ENCODE results near the gene DNAJC7.

DNAJC7 gene

DNA sequence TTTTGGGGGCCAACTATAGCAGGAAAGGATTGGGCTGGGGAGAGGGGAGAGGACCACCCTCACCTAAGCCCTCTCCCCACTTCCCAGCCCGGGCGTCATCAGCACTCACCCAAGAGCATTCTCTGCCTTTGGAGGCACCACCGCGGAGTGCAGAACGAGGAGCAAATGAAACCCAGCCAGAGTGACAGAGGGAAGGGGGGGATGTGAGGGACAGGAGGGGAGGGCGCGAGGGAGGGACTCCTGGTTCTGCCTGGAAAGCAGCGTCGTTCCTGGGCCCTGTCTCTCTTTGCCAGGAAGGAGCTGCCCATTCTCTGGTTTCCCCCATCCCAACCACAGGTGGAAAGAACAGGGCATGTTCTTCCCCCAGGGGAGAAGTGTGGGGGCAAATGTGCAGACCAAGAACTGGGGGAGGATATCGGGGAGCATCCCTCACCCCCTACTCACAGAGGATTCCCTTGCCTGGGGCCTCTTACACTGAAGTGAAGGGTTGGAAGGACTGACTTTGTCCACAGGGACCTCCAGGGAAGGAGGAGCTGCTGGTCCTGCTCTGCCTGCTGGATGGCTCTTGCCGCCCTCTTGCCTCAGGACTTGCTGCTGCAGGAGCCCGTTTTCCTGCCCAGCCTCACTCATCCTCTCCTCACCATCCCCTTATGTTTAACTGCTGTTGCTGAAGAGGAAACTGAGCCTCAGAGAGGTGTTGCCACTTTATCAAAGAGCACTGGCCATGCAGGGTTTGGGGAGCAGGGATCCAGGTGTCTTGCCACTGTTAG, 36.7 kb upstream of the DNAJC7 start:
- Histone ChIP-seq H3K4me1 (ENCODE audit: control insufficient read depth, insufficient read depth, low read length, unreplicated experiment) (no peaks in the 10 kb centered on the region), H3K79me2 (ENCODE audit: control insufficient read depth, insufficient read depth, low read length, unreplicated experiment) (no peaks in the 10 kb centered on the region), H3K4me3 (ENCODE audit: low read depth, low read length) (no peak overlapping the region), H3K27me3 (ENCODE audit: insufficient read depth, low read length) (peaks cover 58% of the 10 kb centered on the region), H3K27ac (ENCODE audit: low read depth, low read length) (no peak overlapping the region), H2AFZ (ENCODE audit: low read length, unreplicated experiment) (no peak overlapping the region), H3K36me3 (ENCODE audit: insufficient read depth, low read length) (no peaks in the 10 kb centered on the region)

DNA sequence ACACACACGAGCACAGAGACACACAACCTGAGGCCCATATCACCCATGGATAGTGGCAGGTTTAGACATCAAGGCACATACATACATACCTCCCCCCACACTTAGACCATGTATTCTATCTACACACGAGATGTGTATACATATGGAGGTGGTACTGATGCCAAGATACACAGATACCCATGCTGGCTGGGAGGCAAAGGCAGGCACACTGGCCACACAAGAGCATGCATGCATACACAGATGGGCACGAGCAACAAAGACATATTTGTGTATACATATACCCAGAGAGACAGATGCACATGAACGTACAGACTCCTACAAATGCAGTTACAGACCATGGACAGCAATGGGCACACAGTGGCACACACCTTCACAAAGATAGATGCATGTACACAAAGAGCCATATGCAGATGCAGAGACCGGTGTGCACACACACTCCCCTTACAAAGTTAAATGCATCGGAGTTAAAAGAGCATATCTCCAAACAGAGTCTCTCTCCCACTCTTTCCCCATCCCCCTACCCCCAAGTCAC, 35.2 kb upstream of the DNAJC7 start:
- Histone ChIP-seq H3K36me3 (ENCODE audit: insufficient read depth, low read length) (no peaks in the 10 kb centered on the region), H3K27ac (ENCODE audit: low read depth, low read length) (no peak overlapping the region), H3K4me3 (ENCODE audit: low read depth, low read length) (no peak overlapping the region), H2AFZ (ENCODE audit: low read length, unreplicated experiment) (no peak overlapping the region), H3K4me1 (ENCODE audit: control insufficient read depth, insufficient read depth, low read length, unreplicated experiment) (no peaks in the 10 kb centered on the region), H3K27me3 (ENCODE audit: insufficient read depth, low read length) (peaks cover 63% of the 10 kb centered on the region), H3K79me2 (ENCODE audit: control insufficient read depth, insufficient read depth, low read length, unreplicated experiment) (no peaks in the 10 kb centered on the region)

DNA sequence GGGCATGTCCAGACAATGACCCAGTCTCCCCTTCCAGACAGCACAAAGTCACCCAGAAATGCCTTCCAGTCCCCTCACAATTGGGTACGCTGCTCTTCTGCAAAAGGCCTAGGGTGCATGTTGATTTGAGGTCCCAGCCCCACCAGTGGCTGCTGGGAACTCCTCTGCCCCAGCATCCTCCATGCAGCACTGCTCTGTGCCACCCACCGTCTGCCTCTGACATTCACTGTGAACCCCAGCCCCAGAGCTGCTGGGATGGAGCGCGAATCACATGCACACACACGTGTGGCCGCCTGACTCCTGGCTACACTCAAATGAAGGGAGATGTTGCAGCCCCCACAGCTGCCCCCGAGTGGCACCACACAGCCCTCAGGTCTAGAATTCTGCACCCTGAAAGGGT, 34.4 kb upstream of the DNAJC7 start:
- Histone ChIP-seq H2AFZ (ENCODE audit: low read length, unreplicated experiment) (no peak overlapping the region), H3K27ac (ENCODE audit: low read depth, low read length) (no peak overlapping the region), H3K4me3 (ENCODE audit: low read depth, low read length) (no peak overlapping the region), H3K27me3 (ENCODE audit: insufficient read depth, low read length) (peaks cover 63% of the 10 kb centered on the region), H3K79me2 (ENCODE audit: control insufficient read depth, insufficient read depth, low read length, unreplicated experiment) (no peaks in the 10 kb centered on the region), H3K36me3 (ENCODE audit: insufficient read depth, low read length) (no peaks in the 10 kb centered on the region), H3K4me1 (ENCODE audit: control insufficient read depth, insufficient read depth, low read length, unreplicated experiment) (no peaks in the 10 kb centered on the region)

DNA sequence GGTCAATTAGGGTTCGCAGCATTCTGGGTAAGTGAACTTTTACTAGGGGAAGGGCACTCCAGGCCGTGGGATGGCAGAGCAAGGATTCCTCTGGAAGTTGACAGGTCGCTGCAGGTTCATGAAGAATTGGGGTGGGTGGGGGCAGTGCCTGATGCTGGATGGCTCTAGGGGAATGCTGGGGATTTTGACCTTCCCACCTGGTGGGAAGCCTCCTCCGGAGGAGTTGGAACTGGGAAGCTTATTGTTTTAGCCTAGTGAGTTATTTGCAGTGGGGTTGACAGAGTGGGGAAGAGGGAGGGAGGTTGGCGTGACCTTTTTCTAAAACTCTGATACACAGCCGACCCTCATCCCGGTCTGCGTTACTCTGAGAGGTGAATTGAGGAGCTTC, 33.8 kb upstream of the DNAJC7 start:
- H3K79me2 ChIP-seq (ENCODE audit: control insufficient read depth, insufficient read depth, low read length, unreplicated experiment), result no peaks in the 10 kb centered on the region
- H3K36me3 ChIP-seq (ENCODE audit: insufficient read depth, low read length), result no peaks in the 10 kb centered on the region
- H2AFZ ChIP-seq (ENCODE audit: low read length, unreplicated experiment), result no peak overlapping the region
- 0 out of 2 replicates have a peak overlapping the region, but pooled peaks have one; percentile 45 for H3K4me3 ChIP-seq (ENCODE audit: low read depth, low read length)
- H3K4me1 ChIP-seq (ENCODE audit: control insufficient read depth, insufficient read depth, low read length, unreplicated experiment), result no peaks in the 10 kb centered on the region
- H3K27ac ChIP-seq (ENCODE audit: low read depth, low read length), result no peak overlapping the region
- H3K27me3 ChIP-seq (ENCODE audit: insufficient read depth, low read length), result peaks cover 63% of the 10 kb centered on the region

DNA sequence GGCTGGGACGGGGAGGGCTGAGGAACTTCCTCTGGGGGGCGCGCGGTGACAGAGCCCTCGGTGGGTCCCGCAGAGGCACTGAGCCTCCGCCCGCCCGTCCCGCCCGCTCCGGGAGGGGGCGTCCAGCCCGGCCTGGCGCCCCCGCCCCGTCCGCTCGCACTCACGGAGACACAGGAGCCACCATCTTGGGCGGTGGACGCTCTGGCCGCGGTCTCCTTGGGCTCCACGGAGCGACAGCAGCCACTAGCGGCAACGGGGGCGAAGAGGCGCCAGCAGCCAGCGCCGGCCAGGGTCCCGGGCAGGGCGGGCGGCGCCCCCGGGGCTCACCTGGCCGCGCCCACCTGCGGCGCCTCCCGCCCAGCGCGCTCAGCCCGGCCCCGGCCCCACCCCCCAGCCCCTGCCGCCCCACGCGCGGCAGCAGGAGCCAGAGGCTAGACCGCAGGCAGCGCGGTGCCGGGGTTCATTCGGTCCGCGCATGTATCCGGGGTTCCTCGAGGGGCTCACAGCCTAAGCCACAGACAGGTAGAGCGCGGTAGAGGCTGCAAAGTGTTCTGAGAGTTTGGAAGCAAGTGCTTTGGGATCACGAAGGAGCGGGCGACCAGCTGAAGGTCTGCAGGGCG, 33.3 kb upstream of the DNAJC7 start, which contains the start of gene C17orf113:
TSS of gene C17orf113 (minus strand) at position 209 of the 620 bp plus-strand sequence. CDS start 7,225 bp downstream, outside the sequence.
- H3K4me3 ChIP-seq (ENCODE audit: low read depth, low read length), result peak within 1 kb of the TSS; percentile 73
- H3K36me3 ChIP-seq (ENCODE audit: insufficient read depth, low read length), result no peaks in the 10 kb centered on the region

DNA sequence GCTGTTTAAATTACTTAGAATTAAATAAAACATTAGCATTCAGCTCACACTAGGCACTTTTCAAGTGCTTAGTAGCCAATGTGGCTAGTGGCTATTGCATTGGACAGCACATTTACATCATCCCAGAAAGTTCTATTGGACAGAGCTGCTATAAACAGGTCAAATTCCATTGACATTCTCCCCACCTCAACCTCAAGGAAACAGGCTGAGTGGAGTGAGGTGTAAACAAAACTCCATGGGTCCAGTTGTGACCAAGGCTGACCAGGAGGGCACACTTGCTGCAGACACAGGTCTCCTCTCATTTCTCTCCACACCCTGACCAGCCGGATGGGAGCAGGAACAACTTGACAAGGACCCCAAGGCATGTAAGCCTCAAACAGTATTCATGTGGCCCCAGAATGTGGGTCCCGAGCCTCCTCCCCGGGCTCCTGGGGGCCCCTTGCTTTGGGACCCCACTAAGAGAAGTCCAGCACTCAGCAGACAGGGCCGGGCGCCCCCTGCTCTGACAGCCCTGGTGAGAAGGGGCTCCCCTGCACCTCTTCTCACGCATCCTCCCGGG, 32.7 kb upstream of the DNAJC7 start:
- Histone ChIP-seq H3K4me3 (ENCODE audit: low read depth, low read length) (peak overlapping the region; percentile 73), H3K4me1 (ENCODE audit: control insufficient read depth, insufficient read depth, low read length, unreplicated experiment) (no peaks in the 10 kb centered on the region), H3K36me3 (ENCODE audit: insufficient read depth, low read length) (no peaks in the 10 kb centered on the region), H3K27me3 (ENCODE audit: insufficient read depth, low read length) (peaks cover 57% of the 10 kb centered on the region), H3K79me2 (ENCODE audit: control insufficient read depth, insufficient read depth, low read length, unreplicated experiment) (no peaks in the 10 kb centered on the region), H3K27ac (ENCODE audit: low read depth, low read length) (no peak overlapping the region), H2AFZ (ENCODE audit: low read length, unreplicated experiment) (peak overlapping the region; percentile 90)

More for the DNA sequence above, 33.3 kb upstream of the DNAJC7 start, which contains the start of gene C17orf113:
- H3K4me1 ChIP-seq (ENCODE audit: control insufficient read depth, insufficient read depth, low read length, unreplicated experiment), result no peaks in the 10 kb centered on the region
- peak within 1 kb of the TSS; percentile 90 for H2AFZ ChIP-seq (ENCODE audit: low read length, unreplicated experiment)
- H3K27me3 ChIP-seq (ENCODE audit: insufficient read depth, low read length), result peaks cover 63% of the 10 kb centered on the region
- H3K27ac ChIP-seq (ENCODE audit: low read depth, low read length), result no peak within 1 kb of the TSS
- H3K79me2 ChIP-seq (ENCODE audit: control insufficient read depth, insufficient read depth, low read length, unreplicated experiment), result no peaks in the 10 kb centered on the region

DNA sequence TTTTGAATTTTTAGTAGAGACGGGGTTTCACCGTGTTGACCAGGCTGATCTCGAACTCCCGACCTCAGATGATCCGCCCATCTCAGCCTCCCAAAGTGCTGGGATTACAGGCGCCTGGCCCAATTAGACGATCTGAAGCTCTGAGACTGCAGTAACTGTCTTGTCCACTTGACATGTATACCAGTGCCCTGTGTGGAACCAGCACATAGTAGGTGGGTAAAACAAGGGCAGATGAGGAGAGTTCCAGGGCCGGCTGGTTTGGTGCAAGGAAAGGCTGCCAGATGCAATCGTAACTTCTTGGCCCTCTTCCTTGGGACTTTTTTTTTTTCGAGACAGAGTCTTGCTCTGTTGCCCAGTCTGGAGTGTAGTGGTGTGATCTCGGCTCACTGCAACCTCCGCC, 30.1 kb upstream of the DNAJC7 start:
- Histone ChIP-seq H3K79me2 (ENCODE audit: control insufficient read depth, insufficient read depth, low read length, unreplicated experiment) (no peaks in the 10 kb centered on the region), H3K36me3 (ENCODE audit: insufficient read depth, low read length) (no peaks in the 10 kb centered on the region), H2AFZ (ENCODE audit: low read length, unreplicated experiment) (no peak overlapping the region), H3K4me3 (ENCODE audit: low read depth, low read length) (no peak overlapping the region), H3K27ac (ENCODE audit: low read depth, low read length) (no peak overlapping the region), H3K27me3 (ENCODE audit: insufficient read depth, low read length) (peaks cover 35% of the 10 kb centered on the region), H3K4me1 (ENCODE audit: control insufficient read depth, insufficient read depth, low read length, unreplicated experiment) (no peaks in the 10 kb centered on the region)

DNA sequence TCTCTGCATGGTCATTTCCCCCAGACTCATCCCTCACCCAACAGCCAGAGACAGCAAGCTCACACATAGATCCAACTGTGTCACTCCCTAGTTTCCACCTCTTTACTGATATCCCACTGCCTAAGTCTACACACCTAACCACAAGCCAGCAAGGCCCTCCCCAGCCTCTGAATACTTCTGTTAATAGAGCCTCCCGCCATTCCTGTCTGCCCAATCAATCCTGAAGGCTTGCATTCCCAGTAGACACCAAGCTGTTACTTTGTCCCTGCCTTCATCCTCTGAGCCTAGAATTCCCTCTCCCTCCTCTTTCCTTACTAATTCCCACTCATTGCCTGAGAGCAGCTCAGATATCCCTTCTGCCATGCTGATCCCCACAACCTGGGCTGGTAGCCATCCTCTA, 28.5 kb upstream of the DNAJC7 start:
- Histone ChIP-seq H3K27me3 (ENCODE audit: insufficient read depth, low read length) (peaks cover 19% of the 10 kb centered on the region), H2AFZ (ENCODE audit: low read length, unreplicated experiment) (no peak overlapping the region)

DNA sequence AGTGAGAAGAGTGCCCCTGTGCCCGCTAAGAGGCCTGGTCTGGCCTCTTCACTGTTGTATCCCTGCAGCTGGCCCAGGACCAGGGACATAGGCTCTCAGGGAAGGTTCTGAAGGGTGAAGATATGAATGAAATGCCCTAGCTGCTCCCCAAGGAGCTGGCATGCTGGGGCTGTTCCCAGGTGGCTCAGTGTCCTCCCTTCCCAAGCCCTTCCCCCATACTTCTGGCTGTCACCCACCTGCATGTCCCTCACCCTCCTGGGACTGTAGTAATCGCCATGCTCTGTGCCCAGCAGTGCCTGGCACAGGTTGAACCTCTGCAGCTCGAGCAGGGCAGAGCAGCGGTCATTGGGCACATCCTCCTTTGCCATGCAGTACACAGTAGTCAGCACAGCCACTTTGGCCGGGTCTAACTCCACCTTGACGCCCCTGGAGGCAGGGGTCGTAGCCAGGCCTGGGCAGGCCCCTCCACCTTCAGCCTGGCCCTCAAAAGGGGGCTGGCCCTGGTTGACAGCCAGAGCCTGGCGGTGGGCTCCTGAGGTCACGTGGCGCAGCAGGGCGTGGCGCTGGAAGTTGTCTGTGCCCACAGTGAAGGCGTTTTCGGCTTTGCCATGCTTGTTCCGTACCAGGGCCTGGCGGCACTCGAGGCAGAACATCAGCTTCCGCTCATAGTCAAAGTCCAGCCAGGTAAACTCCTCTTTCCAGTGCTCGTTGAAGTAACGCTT, 25.5 kb upstream of the DNAJC7 start:
- Histone ChIP-seq H3K79me2 (ENCODE audit: control insufficient read depth, insufficient read depth, low read length, unreplicated experiment) (no peaks in the 10 kb centered on the region), H3K4me1 (ENCODE audit: control insufficient read depth, insufficient read depth, low read length, unreplicated experiment) (no peaks in the 10 kb centered on the region), H2AFZ (ENCODE audit: low read length, unreplicated experiment) (no peak overlapping the region), H3K4me3 (ENCODE audit: low read depth, low read length) (no peak overlapping the region), H3K27ac (ENCODE audit: low read depth, low read length) (no peak overlapping the region), H3K36me3 (ENCODE audit: insufficient read depth, low read length) (no peaks in the 10 kb centered on the region), H3K27me3 (ENCODE audit: insufficient read depth, low read length) (peaks cover 8% of the 10 kb centered on the region; the same call in 1 of the 2 replicates)

More for the DNA sequence above, 28.5 kb upstream of the DNAJC7 start:
- Histone ChIP-seq H3K4me3 (ENCODE audit: low read depth, low read length) (no peak overlapping the region), H3K4me1 (ENCODE audit: control insufficient read depth, insufficient read depth, low read length, unreplicated experiment) (no peaks in the 10 kb centered on the region), H3K27ac (ENCODE audit: low read depth, low read length) (no peak overlapping the region), H3K36me3 (ENCODE audit: insufficient read depth, low read length) (no peaks in the 10 kb centered on the region), H3K79me2 (ENCODE audit: control insufficient read depth, insufficient read depth, low read length, unreplicated experiment) (no peaks in the 10 kb centered on the region)

DNA sequence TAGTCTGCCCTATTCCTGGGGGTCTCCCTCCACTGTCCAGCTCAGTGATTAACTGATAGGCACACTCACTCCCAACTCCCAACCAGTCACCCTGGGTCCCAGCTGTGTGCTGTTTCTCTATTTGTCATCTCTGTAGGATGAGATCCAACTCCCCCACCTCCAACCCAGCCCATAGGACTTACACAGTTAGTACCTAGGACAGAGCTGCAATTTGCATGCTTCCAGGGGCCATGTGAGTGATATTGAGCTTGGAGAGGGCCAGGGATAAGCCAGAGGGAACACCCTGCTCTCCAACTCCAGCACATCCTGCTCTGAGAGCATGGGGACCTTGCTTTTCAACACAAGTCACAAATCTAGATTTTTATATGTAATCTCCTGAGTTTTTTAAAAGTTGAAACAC, 24.4 kb upstream of the DNAJC7 start:
- H3K4me1 ChIP-seq (ENCODE audit: control insufficient read depth, insufficient read depth, low read length, unreplicated experiment), result no peaks in the 10 kb centered on the region
- no peak overlapping the region for H3K27ac ChIP-seq (ENCODE audit: low read depth, low read length)
- no peaks in the 10 kb centered on the region for H3K36me3 ChIP-seq (ENCODE audit: insufficient read depth, low read length)
- no peak overlapping the region for H3K4me3 ChIP-seq (ENCODE audit: low read depth, low read length)
- no peak overlapping the region for H2AFZ ChIP-seq (ENCODE audit: low read length, unreplicated experiment)
- peaks cover 8% of the 10 kb centered on the region; the same call in 1 of the 2 replicates for H3K27me3 ChIP-seq (ENCODE audit: insufficient read depth, low read length)
- H3K79me2 ChIP-seq (ENCODE audit: control insufficient read depth, insufficient read depth, low read length, unreplicated experiment), result no peaks in the 10 kb centered on the region

Data from ACC112 (cell line).